ENCODE measurements around the gene RSPH3.

DNA sequence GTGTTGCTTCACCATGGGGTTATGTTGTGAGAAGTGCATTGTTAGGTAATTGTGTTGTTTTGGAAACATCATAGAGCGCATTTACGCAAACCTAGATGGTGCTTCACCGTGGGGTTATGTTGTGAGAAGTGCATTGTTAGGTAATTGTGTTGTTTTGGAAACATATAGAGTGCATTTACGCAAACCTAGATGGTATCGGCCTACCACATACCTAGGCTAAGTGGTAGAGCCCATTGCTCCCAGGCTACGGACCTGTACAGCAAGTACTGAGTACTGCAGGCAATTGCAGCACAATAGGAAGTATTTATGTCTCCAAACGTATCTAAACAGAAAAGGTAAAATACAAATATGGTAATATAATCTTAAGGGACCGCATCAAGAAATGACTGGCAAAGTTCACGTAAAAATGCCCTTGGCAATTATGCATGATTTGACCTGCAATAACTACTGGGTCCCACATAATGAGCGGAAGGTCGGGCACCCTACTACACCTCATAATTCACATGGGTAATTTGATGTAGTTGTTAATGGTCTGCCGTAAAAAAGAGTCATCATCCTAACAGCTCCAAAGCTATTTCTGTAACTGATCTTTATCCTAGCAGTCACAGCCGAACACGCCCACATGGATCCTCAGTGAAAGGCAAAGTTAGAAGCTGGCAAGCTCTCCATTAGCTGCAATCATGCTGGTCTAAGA lies 76.0 kb downstream of the RSPH3 start:
- TF ChIP-seq EZH2 (IDR thresholded peaks at IDR 0.05; ENCODE audit: borderline replicate concordance, insufficient read depth, low read length, poor library complexity, severe bottlenecking) (no peak), SMC3 (conservative IDR thresholded peaks at IDR 0.05; ENCODE audit: poor library complexity) (no peak)

All from neural cell (in vitro differentiated cells).